DMS53 (cell line): Measurements from ENCODE around the gene DHRS12.

Experiments used
- DNase-seq: peaks from one replicate; lab custom pipeline; 2025; lab: John Stamatoyannopoulos, UW

Gene DHRS12

GRCh38 chr13:51783428-51784094 is 20.4 kb downstream of the DHRS12 start:
- no peak for DNase-seq

DNA sequence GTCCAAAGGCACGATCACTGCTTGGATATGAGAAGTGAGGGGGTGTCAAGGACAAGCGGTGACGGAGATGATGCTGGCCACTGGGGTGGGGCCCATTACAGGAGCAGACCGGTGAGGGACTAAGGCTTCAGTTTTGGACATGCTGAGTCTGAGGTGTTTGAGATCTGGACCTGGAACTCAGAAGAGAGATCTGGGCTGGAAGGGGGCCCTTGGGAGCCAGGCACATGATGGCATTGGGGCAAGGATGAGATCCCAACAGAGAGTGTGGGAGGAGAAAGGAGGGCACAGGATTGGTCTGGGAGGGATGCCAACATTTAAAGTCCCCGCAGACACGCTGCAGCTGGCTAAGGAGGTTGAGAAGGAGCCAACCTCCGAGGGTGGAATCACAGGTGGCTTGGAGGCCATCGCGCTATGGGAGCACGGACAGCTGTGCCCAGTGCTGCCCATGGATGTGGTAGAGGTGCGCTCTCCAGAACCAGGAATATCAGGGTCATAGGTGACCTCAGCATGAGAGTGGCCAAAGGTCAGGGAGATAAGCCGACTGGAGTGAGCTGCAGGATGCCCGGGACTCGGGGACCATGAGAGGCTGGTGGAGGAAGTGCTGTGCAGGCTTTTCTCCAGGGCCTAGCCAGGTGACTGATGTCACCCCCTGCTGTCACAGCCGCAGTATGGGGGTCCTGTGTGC is 21.8 kb downstream of the DHRS12 start:
- DNase-seq = no peak

DNA sequence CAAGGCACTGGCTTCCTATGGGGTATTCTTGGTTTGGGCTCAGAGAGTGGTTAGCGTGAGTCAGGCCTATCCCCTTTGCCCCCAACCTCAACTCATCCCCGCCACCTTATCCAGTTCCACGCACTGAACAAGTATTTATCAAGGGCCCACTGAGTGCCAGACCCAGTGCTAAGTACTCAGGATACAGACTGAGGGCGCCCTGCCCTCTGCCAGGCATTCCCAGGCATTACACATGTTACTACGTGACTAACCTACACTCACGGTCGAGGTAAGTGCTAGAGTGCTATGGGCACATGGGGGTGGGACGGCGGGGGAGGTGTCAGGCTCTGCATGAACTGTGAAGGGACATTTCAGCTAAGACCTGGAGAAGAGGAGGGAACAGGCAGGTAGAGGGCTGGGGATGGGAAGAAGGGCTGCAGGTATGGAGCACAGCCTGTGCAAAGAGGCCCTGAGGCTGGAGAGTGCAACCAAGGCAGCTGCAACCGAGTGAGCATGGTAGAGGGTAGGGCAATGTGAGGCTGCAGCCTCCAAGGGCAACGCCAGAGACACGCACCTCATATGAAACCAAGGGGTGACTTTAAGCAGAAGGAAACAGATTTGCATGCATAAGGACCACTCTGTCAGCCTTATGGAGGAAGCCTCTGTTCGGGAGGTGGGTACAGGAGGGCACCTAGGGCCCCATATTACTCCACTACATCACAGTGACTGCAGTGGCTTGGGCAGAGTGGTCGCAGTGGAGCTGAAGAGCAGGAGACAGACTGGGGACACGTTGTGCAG is 22.5 kb downstream of the DHRS12 start:
- peak; percentile 68 for DNase-seq

DNA sequence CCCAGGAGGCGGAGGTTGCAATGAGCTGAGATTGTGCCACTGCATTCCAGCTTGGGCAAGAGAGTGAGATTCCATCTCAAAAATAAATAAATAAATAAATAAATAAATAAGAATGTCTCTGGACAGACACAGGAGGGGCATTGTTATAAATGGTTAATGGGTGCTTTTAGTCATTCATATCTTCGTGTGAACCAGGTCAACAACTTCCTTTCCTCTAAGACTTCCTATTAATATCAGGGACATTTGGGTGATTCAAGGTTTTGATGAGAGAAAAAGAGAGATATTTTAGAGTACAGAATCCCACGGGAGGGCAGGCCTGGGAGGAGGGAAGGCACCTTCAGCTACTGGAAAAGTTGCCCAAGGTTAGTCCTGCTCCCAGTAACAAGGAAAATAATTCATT is 23.9 kb downstream of the DHRS12 start:
- DNase-seq = no peak

DNA sequence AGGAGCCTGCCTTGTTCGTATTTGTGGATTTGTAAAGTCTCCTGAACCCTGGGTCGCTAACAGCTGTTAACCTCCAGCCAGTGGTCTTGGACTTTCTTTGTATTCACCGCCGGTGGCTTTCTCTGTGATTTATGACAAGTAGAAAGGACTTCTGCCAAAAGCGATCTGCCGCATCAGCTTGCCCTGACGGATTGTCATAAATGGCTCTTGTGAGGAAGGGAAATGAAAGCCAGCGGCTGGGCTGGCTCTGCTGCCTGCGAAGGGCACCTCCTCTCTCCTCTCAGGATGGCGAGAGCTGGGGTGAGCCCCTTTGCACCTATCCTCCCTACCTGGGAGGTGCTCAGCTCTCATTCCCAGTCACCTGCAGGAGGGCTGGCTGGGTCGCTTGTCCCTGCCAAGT is 25.6 kb downstream of the DHRS12 start:
- no peak for DNase-seq

DNA sequence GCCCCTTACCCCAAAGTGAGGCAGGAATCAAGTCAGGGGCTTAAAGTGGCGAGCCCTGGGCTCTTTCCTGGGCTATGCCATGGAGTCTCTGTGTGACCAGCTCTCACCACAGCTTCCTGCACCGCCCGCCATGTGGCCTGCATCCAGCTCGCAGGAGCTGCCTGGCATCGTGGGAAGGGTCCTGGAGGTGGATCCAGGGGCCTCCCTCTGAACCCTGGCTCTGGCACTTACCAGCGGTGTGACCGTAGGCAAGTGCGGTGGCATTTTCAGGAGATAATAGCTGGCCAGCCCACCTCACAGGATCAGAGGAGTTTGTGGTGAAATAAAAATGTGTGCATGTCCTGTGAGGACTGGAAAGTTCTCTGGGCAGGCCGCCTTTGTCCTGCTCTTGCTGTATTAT is 26.0 kb downstream of the DHRS12 start:
- no peak for DNase-seq

DNA sequence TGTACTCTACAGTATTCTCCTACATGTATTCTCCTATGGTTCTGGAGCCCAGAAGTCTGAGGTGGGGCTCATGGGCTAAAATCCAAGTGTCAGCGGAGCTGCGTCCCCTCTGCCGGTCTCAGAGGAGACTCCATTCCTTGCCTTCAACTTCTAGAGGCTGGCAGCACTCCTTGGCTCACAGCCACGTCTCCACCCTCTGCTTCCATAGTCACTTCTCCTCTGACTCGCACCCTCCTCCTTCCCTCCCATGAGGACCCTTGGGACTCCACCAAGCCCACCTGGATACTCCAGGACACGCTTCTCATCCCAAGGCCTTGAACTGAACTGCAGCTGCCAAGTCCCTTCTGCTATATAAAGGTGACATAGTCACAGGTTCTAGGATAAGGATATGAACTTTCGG is 27.8 kb downstream of the DHRS12 start:
- no peak for DNase-seq

- DNase-seq = no peak
Observed at GRCh38 chr13:51773515-51773914, 30.4 kb downstream of the DHRS12 start.

DNA sequence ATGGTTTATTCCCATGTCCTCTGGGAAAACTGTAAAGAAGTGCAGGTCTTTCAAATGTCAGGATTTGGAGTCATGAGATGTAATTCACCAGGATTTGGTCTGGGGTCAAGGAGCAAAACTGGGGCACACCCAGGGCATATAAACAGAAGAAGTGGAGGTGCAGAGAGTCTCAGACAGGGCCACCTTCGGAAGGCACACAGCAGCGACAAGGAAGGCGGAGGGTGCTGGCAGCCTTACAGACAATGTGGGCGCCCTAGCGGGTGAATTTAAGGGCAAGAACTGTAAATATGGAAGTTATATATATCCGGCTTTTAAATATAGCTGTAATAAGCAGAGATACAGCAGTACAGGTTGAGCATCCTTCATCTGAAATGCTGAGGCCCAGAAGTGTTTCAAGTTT is 31.2 kb downstream of the DHRS12 start:
- no peak for DNase-seq

DNA sequence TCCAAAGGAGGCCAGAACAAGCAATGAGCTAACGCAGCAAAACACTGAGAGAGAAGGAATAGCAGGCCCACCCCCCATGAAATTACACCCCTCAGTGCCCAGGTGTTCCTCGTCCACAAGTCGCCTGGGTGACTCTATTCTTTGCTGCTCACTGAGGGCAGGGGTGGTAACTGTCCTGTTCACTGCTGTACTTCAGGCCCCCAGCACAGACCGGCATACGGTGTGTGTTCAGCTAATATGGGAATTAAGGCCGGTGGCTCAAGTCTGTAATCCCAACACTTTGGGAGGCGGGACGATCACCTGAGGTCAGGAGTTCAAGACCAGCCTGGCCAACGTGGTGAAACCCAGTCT is 31.9 kb downstream of the DHRS12 start:
- no peak for DNase-seq

DNA sequence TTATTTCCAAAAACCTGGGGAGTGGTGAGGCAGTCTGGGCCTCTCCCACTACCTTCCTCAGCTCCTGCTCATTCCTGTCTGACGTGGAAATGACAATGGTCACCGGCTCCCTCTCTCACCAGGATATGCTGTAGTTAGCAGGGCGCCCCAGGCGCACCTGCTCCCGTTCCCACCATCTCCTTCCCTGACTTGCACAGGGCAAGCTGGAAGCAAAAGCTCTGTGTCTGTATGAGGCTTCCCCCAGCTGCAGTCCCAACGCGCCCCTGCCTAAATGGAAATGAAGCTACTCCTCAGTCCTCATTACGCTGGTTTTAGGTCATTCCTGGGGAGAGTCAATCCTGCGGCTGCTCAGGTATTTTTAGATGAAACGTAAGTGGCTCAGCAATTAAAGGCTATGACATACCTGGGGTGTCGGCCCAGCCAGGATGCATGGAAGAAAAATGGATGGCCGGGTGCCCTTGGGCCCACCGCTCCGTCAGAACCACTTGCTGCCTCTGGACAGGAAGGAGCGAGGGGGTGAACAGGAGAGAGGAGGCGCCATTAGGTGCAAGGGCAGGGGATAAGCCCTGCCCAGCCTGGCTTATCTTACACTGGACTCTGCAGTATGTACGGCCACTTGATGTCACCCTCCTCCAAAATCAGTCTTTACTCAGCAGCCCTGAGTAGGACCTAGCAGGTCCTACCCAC is 32.4 kb downstream of the DHRS12 start:
- DNase-seq = peak; percentile 91

- peak; percentile 91 for DNase-seq
Observed at GRCh38 chr13:51770681-51771417, 33.1 kb downstream of the DHRS12 start.

GRCh38 chr13:51770160-51770559 is 33.8 kb downstream of the DHRS12 start:
- DNase-seq = no peak

- DNase-seq = no peak
Observed at GRCh38 chr13:51769455-51770127, 34.4 kb downstream of the DHRS12 start.

- no peak for DNase-seq
Observed at GRCh38 chr13:51768976-51769375, 35.0 kb downstream of the DHRS12 start.

DNA sequence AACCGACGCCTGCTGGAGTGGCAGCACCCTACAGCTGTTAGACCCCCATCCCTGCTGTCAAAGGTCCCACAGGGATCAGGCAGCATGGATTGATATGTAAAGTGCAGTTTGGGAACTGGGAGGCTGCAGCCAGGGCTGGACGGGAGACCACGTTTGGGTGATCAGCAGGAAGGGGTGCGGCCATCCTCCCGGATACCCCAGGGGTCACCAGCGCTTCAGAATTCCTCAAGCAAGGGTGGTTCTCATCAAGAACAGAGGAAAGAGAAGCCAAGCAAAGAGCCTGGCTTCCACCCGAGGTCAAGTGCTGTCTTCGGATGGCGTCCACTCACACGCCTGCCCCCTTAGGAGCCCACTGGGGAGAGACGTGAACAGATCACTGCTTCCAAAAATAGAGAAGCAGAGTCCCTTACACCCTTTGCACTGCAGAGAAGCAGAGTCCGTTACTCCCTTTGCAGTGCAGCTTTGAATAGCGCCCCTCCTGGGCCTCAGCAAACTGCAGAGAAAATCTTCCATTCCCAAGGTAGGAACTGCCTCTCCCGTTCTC is 35.5 kb downstream of the DHRS12 start:
- no peak for DNase-seq

DNA sequence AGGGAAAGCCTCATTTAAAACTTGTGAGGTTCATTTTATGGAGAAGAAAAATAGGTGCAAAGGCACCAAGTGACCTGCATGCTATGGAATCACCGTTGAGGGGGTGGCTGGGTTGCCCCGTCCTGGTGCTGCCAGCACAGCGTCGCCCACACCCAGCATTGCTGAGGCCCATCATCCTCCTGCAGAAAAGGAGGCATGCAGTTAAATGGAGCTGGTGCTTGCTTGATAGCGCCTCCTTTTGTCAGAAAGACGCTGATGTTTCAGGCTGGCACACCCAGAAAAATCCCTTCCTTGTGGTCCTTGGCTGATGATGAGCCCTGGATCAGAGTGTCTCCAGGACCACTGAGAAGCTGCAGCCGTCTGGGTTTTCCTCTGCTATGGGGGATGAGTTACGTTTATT is 36.9 kb downstream of the DHRS12 start:
- no peak for DNase-seq

- peak; percentile 40 for DNase-seq
Observed at GRCh38 chr13:51765142-51765515, 38.8 kb downstream of the DHRS12 start.

- DNase-seq = peak; percentile 99
Observed at GRCh38 chr13:51764184-51765141, 39.5 kb downstream of the DHRS12 start.

GRCh38 chr13:51763486-51763885 is 40.5 kb downstream of the DHRS12 start:
- peak; percentile 21 for DNase-seq
